Liver (tissue), 2 donors: ENCODE data around the gene DPF3.

Experiments used
- CTCF ChIP-seq: fragments of 150-350 bp; IDR thresholded peaks from 2 replicates; pipeline ENCODE4 v1.5.1; 2017; ENCODE audit warnings: improper control_type of control experiment, low read depth, low read length; ENCODE audit not compliant: missing input control
- MAX ChIP-seq: IDR thresholded peaks from 2 replicates; pipeline ENCODE4 v1.6.1; 2016; ENCODE audit warnings: antibody characterized with exemption
- donor health status: healthy.

GRCh38 chr14:72904218-72904617, 10.3 kb upstream of the DPF3 start:
- TF ChIP-seq CTCF (no peak), MAX (no peak)
